Gastroesophageal sphincter (tissue), 2 donors: ENCODE results near the gene MESD.

Source experiments
- EP300 ChIP-seq: sonication (generic); formaldehyde crosslinking; IDR thresholded peaks from one replicate; pipeline ENCODE4 v1.6.1; 2017; ENCODE audit warnings: antibody characterized with exemption, mild to moderate bottlenecking
- POLR2A ChIP-seq, 2 donors: fragments of 450-650 bp; IDR thresholded peaks; one replicate each; pipeline ENCODE4 v1.6.1; 2017; ENCODE audit warnings: antibody characterized with exemption in 2 of 2, mild to moderate bottlenecking in 2 of 2, moderate library complexity in 1 of 2

DNA sequence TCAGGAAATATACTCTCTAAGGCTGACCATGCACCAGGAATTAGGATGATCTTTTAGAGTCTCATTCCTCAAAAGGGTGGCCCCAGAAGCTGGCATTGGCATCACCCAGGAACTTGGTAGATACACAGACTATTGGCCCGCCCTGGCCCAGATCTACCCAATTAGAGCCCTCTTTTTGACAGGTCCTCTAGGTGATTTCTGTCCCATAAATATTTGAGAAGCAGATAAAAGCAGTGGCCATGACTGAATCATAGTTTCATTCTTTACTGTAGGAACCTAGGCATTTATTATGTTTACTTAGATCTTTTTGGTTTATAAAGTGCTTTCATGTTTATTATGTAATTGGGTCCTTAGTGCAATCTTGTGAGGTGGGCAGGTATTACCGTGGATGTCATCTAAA is 18.7 kb upstream of the MESD start:
- TF ChIP-seq POLR2A (IDR thresholded peaks at IDR 0.05) (no peak), EP300 (no peak)
